HFFc6 (cell line): ENCODE results near the gene HIRIP3. TPM values are rescaled to one million over a fixed set of nuclear protein-coding genes. Genes with fewer than 3 reads are reported as not detected.

Experiments used
- DNase-seq: peaks from one replicate; pipeline ENCODE4 v3.0.0-alpha.2; 2018
- H3K27ac Mint-ChIP-seq: 2 replicates; pipeline ENCODE4 v1.8.0; 2020; ENCODE audit warnings: mild to moderate bottlenecking, mixed read lengths
- H3K27me3 Mint-ChIP-seq: 2 replicates; pipeline ENCODE4 v1.8.0; 2021; ENCODE audit warnings: mild to moderate bottlenecking, moderate library complexity, mixed read lengths; ENCODE audit not compliant: insufficient read depth
- H3K36me3 Mint-ChIP-seq: 2 replicates; pipeline ENCODE4 v1.8.0; 2021; ENCODE audit warnings: low read depth, mixed read lengths
- H3K4me1 Mint-ChIP-seq: 2 replicates; pipeline ENCODE4 v1.8.0; 2020; ENCODE audit warnings: low read depth, mixed read lengths
- H3K4me3 Mint-ChIP-seq: 2 replicates; pipeline ENCODE4 v1.8.0; 2020; ENCODE audit warnings: mild to moderate bottlenecking, moderate library complexity, mixed read lengths
- H3K9me3 Mint-ChIP-seq: 2 replicates; pipeline ENCODE4 v1.8.0; 2020; ENCODE audit warnings: mild to moderate bottlenecking, mixed read lengths
- total RNA-seq, 6 experiments: library from RNA; stranded (reverse); fragmentation: NEBNext Ultra II Directional; extraction: Animal tissue kit (Norgen Biotek cat#: 25700); gene quantifications; 2 replicates in 1 of 6; 3 replicates in 5 of 6; pipeline ENCODE4 v1.2.3, GENCODE V29; 2021
- TF ChIP-seq, protein P1 (sequence below): fragments of 200-600 bp; sonication (generic); IDR thresholded peaks from 2 replicates; pipeline ENCODE4 v1.5.0; 2021; ENCODE audit warnings: antibody characterized with exemption, mild to moderate bottlenecking

Gene HIRIP3
- total RNA-seq, 6 experiments from 2014 or later: 9.8 to 14.4 (median 13.4) TPM

DNA sequence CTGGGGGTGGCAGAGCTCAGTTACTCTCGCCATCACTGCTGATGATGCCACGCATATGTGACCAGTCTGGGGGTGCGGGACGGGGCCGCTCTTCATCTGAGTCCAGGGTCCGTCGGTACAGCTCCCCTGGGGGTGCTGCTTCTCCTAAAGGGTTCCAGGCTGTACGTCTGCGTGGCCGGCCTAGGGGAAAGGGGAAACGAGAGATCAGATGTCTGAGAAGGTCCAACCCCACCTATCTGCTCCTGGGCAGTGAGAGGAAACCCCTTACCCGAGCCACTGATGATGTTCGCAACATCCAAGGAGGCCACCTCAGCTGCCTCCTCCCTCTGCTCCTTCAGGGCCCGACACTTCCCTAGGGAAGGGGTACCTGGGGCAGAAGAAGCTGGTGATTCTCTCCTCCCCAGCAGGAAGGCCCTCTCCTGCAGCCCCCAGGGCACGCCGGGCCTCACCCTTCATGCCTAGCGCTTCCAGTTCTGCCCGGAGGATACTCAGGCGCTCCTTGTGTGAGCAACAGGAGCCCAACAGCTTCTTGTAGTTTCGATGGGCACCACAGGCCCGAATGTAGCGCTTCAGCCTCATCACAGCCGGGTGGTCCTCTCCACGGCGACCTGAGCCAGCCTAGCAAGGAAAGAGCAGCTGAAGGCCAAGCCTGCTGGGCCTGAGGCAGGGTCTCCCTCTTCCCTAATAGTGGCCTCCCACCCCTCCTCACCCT lies 2.1 kb downstream of the HIRIP3 start:
- Mint-ChIP-seq H3K27ac (peak overlapping the region; percentile 98), H3K27me3 (peaks cover 5% of the 10 kb centered on the region), H3K4me1 (peaks cover 29% of the 10 kb centered on the region), H3K9me3 (no peaks in the 10 kb centered on the region), H3K4me3 (0 out of 2 replicates have a peak overlapping the region, but pooled peaks have one; percentile 95), H3K36me3 (peaks cover 31% of the 10 kb centered on the region)
- TF ChIP-seq, protein P1, sequence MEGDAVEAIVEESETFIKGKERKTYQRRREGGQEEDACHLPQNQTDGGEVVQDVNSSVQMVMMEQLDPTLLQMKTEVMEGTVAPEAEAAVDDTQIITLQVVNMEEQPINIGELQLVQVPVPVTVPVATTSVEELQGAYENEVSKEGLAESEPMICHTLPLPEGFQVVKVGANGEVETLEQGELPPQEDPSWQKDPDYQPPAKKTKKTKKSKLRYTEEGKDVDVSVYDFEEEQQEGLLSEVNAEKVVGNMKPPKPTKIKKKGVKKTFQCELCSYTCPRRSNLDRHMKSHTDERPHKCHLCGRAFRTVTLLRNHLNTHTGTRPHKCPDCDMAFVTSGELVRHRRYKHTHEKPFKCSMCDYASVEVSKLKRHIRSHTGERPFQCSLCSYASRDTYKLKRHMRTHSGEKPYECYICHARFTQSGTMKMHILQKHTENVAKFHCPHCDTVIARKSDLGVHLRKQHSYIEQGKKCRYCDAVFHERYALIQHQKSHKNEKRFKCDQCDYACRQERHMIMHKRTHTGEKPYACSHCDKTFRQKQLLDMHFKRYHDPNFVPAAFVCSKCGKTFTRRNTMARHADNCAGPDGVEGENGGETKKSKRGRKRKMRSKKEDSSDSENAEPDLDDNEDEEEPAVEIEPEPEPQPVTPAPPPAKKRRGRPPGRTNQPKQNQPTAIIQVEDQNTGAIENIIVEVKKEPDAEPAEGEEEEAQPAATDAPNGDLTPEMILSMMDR: no peak
- no peak for DNase-seq

DNA sequence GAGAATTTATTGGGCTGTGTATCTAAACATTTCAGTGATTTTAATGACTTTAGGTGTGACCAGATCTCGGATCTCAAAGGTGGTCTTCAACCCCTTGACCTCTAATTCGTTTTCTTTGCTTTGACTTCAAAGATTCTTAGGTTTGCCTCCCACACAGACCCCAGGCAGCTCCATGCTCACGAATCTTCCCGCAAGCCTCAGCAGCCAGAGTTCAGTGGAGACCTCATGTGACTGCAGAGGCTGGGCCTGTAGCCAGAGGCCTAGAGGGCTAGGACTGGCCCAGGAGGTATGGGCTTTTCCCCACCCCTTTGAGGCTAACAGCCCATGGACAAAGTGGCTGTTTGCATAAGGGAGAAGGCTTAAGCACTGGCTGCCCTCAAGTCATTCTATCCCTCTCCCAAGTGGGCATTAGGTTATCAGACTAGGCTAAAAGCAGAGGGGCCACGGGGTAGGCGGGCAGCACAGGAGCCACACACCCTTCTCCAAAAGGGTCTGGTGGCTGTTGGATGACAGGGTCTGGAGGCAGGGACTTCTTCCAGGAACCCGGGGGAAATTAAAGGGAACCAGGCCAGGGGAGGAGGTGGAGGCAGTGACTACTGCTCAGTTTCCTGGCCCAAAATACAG lies 3.0 kb downstream of the HIRIP3 start:
- H3K4me3 Mint-ChIP-seq: no peak overlapping the region
- DNase-seq: peak; percentile 40
- peaks cover 29% of the 10 kb centered on the region for H3K36me3 Mint-ChIP-seq

DNA sequence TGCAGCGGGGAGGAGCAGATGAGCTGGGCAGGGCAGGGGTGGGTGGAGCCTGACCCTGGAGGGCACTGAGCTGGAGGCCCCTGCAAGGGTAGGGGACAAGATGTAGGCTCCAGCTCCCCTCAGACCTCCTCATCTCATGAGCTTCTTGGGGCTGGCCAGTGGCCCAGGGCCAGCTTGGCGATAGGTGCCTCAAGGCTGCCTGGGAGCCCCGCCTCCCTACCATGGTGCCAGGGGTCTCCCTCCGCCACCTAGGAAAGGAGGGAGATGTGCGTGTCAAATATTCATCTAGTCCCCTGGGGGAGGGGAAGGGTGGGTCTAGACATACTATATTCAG lies 3.9 kb downstream of the HIRIP3 start:
- peaks cover 5% of the 10 kb centered on the region for H3K27me3 Mint-ChIP-seq
- H3K36me3 Mint-ChIP-seq: peaks cover 24% of the 10 kb centered on the region
- peaks cover 22% of the 10 kb centered on the region for H3K4me1 Mint-ChIP-seq
- H3K27ac Mint-ChIP-seq: no peak overlapping the region
- no peak for DNase-seq
- H3K9me3 Mint-ChIP-seq: no peaks in the 10 kb centered on the region
- TF ChIP-seq, protein P1: no peak
- no peak overlapping the region for H3K4me3 Mint-ChIP-seq

More for the DNA sequence above, 3.0 kb downstream of the HIRIP3 start:
- peak overlapping the region; percentile 62; the same call in 1 of the 2 replicates for H3K27ac Mint-ChIP-seq
- H3K4me1 Mint-ChIP-seq: peaks cover 29% of the 10 kb centered on the region
- peaks cover 5% of the 10 kb centered on the region for H3K27me3 Mint-ChIP-seq
- no peaks in the 10 kb centered on the region for H3K9me3 Mint-ChIP-seq
- TF ChIP-seq, protein P1: no peak

DNA sequence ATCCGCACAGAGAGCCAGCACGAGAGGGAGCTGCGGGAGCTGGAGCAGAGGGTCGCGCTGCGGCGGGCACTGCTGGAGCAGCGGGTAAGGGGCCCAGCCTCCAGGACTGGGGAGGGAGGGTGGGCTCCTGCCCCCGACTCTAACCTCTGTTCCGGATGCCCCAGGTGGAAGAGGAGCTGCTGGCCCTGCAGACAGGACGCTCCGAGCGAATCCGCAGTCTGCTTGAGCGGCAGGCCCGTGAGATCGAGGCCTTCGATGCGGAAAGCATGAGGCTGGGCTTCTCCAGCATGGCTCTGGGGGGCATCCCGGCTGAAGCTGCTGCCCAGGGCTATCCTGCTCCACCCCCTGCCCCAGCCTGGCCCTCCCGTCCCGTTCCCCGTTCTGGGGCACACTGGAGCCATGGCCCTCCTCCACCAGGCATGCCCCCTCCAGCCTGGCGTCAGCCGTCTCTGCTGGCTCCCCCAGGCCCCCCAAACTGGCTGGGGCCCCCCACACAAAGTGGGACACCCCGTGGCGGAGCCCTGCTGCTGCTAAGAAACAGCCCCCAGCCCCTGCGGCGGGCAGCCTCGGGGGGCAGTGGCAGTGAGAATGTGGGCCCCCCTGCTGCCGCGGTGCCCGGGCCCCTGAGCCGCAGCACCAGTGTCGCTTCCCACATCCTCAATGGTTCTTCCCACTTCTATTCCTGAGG lies 4.4 kb downstream of the HIRIP3 start:
- TF ChIP-seq, protein P1: no peak
- no peak for DNase-seq
- peaks cover 20% of the 10 kb centered on the region for H3K36me3 Mint-ChIP-seq
- H3K4me1 Mint-ChIP-seq: peaks cover 22% of the 10 kb centered on the region
- no peak overlapping the region for H3K4me3 Mint-ChIP-seq
- no peak overlapping the region for H3K27ac Mint-ChIP-seq
- H3K9me3 Mint-ChIP-seq: no peaks in the 10 kb centered on the region
- H3K27me3 Mint-ChIP-seq: peaks cover 5% of the 10 kb centered on the region

DNA sequence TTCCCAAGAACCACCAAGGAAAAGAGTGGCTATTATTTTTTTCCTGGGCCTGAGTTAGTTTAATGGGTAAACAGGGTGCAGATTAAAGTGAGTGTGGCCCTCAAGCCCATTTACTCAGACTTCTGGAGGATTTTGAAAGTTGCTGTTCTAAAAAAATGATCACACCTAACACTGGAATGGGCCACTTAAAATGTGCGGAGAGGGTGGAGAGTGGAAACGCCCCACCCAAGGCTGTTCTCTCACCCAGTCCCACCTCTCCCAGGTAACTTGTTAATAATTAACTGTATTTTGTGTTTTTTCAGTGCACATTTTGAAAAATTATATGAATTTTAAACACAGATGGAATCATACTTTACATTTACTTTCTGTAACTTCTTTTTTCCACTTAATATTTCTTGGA lies 5.4 kb downstream of the HIRIP3 start:
- Mint-ChIP-seq H3K36me3 (peaks cover 24% of the 10 kb centered on the region), H3K4me1 (peaks cover 22% of the 10 kb centered on the region), H3K9me3 (no peaks in the 10 kb centered on the region), H3K4me3 (no peak overlapping the region), H3K27me3 (no peaks in the 10 kb centered on the region; the same call in none of the 2 replicates), H3K27ac (no peak overlapping the region)
- DNase-seq: no peak
- TF ChIP-seq, protein P1: no peak
